DND-41 (cell line): ENCODE data around the gene AKIRIN2.

ENCODE experiments used
- ATAC-seq: fragments of 200-7000 bp; cut with Tn5 transposase; 3 replicates; pipeline ENCODE4 v1.9.1; 2021; ENCODE audit warnings: low read depth; ENCODE audit not compliant: insufficient read depth
- DNase-seq: peaks from one replicate; pipeline ENCODE4 v3.0.0-alpha.2; 2020
- H2AFZ ChIP-seq: 2 replicates; pipeline ENCODE4 v1.6.0; 2012; ENCODE audit warnings: low read depth, low read length
- H3K27ac ChIP-seq: 2 replicates; pipeline ENCODE4 v1.5.1; 2012; ENCODE audit warnings: low read length, inconsistent platforms
- H3K27me3 ChIP-seq: fragments of 200-600 bp; sonication (generic); 2 replicates; pipeline ENCODE4 v1.6.0; 2012; ENCODE audit warnings: low read length, mild to moderate bottlenecking, inconsistent platforms; ENCODE audit not compliant: insufficient read depth, poor library complexity
- H3K36me3 ChIP-seq: 2 replicates; pipeline ENCODE4 v1.5.1; 2012; ENCODE audit warnings: low read length, inconsistent platforms; ENCODE audit not compliant: insufficient read depth
- H3K4me1 ChIP-seq: 2 replicates; pipeline ENCODE4 v1.5.1; 2012; ENCODE audit warnings: mild to moderate bottlenecking, low read length; ENCODE audit not compliant: insufficient read depth
- H3K4me2 ChIP-seq: 2 replicates; pipeline ENCODE4 v1.6.0; 2012; ENCODE audit warnings: mild to moderate bottlenecking, moderate library complexity, low read length, inconsistent platforms; ENCODE audit not compliant: insufficient read depth
- H3K4me3 ChIP-seq, 2 experiments: fragments of 200-600 bp in 1 of 2; shearing (Covaris generic) in 1 of 2; 2 replicates each; pipeline ENCODE4 v1.5.1; 2012 to 2016; ENCODE audit warnings: inconsistent platforms in 2 of 2, low read length in 2 of 2, mild to moderate bottlenecking in 2 of 2, low read depth in 1 of 2, moderate library complexity in 1 of 2
- H3K79me2 ChIP-seq: 2 replicates; pipeline ENCODE4 v1.6.0; 2012; ENCODE audit warnings: low read length, inconsistent platforms; ENCODE audit not compliant: insufficient read depth
- H3K9ac ChIP-seq: 2 replicates; pipeline ENCODE4 v1.6.0; 2012; ENCODE audit warnings: low read depth, mild to moderate bottlenecking, inconsistent platforms, low read length, moderate library complexity
- H3K9me3 ChIP-seq: 2 replicates; pipeline ENCODE4 v1.5.1; 2012; ENCODE audit warnings: low read length, moderate library complexity, mild to moderate bottlenecking, inconsistent platforms; ENCODE audit not compliant: insufficient read depth, severe bottlenecking
- H4K20me1 ChIP-seq: 2 replicates; pipeline ENCODE4 v1.6.0; 2012; ENCODE audit warnings: low read length; ENCODE audit not compliant: insufficient read depth
- EZH2 ChIP-seq: IDR thresholded peaks from 3 replicates; pipeline ENCODE4 v1.6.1; 2012; ENCODE audit warnings: borderline replicate concordance, low read depth, mild to moderate bottlenecking, moderate library complexity, low read length, inconsistent platforms; ENCODE audit not compliant: severe bottlenecking
- TF ChIP-seq, protein P1 (sequence below): IDR thresholded peaks from 2 replicates; pipeline ENCODE4 v1.5.1; 2012; ENCODE audit warnings: borderline replicate concordance, low read length, moderate library complexity, mild to moderate bottlenecking; ENCODE audit not compliant: poor library complexity, severe bottlenecking; ENCODE audit errors: extremely low read depth

Gene AKIRIN2

DNA sequence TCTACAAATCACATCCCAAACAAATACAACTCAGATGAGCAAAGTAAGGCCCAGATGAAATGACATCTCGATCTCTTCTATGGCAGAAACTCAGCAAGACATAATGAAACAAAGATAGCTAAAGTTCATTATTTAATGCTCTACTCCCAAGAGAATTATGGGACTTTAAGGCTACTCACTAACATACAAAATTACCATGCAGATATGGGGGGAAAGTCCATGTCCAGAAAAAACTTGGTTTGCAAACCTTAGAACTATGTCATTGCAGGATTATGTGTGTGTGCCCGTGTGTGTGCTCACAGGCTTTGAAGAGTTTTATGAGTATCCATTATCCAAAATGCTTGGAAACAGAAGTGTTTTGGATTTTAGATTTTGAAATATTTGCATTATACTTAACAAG lies 34.0 kb downstream of the AKIRIN2 start:
- ATAC-seq (no peak), DNase-seq (no peak)
- H3K4me2 ChIP-seq = no peak overlapping the region
- TF ChIP-seq EZH2 = no peak
- peaks cover 50% of the 10 kb centered on the region; the same call in 1 of the 2 replicates for H3K36me3 ChIP-seq
- H3K9me3 ChIP-seq = no peaks in the 10 kb centered on the region
- H3K27me3 ChIP-seq = no peaks in the 10 kb centered on the region
- H4K20me1 ChIP-seq = no peaks in the 10 kb centered on the region
- H3K9ac ChIP-seq = no peak overlapping the region
- no peak overlapping the region for H2AFZ ChIP-seq
- H3K4me1 ChIP-seq = no peaks in the 10 kb centered on the region
- H3K4me3 ChIP-seq = no peak overlapping the region
- H3K27ac ChIP-seq = no peak overlapping the region
- no peaks in the 10 kb centered on the region for H3K79me2 ChIP-seq

DNA sequence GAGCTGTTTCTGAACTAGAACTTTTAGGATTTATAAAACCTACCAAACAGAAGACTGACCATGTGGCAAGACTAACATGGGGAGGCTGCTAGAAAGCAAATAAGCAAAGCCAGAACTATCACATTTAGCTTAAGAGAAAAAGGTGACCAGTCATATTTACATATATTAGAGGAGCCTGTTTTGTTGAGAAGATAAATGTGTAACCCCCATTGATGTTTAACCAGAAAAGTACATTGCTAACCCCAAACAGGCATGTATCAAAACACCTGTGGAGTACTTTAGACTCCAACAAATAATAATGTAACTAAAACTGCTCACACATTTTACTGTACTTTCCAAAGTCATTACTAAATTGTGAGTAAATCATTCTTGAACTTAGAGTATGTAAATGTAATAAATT lies 35.0 kb downstream of the AKIRIN2 start:
- no peaks in the 10 kb centered on the region for H3K4me1 ChIP-seq
- ATAC-seq = no peak
- TF ChIP-seq, protein P1, sequence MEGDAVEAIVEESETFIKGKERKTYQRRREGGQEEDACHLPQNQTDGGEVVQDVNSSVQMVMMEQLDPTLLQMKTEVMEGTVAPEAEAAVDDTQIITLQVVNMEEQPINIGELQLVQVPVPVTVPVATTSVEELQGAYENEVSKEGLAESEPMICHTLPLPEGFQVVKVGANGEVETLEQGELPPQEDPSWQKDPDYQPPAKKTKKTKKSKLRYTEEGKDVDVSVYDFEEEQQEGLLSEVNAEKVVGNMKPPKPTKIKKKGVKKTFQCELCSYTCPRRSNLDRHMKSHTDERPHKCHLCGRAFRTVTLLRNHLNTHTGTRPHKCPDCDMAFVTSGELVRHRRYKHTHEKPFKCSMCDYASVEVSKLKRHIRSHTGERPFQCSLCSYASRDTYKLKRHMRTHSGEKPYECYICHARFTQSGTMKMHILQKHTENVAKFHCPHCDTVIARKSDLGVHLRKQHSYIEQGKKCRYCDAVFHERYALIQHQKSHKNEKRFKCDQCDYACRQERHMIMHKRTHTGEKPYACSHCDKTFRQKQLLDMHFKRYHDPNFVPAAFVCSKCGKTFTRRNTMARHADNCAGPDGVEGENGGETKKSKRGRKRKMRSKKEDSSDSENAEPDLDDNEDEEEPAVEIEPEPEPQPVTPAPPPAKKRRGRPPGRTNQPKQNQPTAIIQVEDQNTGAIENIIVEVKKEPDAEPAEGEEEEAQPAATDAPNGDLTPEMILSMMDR = no peak
- TF ChIP-seq EZH2 = no peak
- peaks cover 52% of the 10 kb centered on the region; the same call in 1 of the 2 replicates for H3K36me3 ChIP-seq
- H3K9me3 ChIP-seq = no peaks in the 10 kb centered on the region
- no peak overlapping the region for H2AFZ ChIP-seq
- H3K27me3 ChIP-seq = no peaks in the 10 kb centered on the region
- no peak for DNase-seq
- H3K79me2 ChIP-seq = no peaks in the 10 kb centered on the region
- no peak overlapping the region for H3K27ac ChIP-seq
- no peaks in the 10 kb centered on the region for H4K20me1 ChIP-seq
- H3K4me2 ChIP-seq = no peak overlapping the region
- no peak overlapping the region for H3K9ac ChIP-seq
- no peak overlapping the region for H3K4me3 ChIP-seq

DNA sequence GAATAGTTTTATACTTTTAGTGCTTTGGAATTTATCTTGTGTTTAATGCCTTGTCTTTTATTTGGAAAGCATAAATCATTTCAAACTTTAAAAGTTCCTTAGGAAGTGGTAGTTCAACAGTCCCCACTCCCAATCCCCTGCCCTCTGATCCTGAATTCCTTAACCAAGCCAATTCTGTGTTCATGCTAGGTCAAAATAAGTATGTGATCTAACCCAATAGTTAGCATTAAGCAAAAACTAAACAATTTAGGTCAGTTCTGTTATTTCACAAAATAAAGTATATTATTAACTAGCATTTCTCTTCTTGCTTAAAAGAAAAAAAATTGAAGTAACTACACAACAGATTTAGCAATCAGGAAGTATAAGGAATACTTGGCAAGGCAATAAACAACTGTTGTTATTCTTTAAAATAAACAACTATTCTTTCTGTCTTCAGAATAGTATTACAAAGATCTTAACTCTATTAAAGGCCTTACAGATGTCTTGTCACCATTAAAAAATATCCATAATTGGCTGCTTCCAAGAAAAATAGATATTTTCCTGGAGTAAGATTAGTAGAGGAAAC lies 37.0 kb downstream of the AKIRIN2 start:
- no peaks in the 10 kb centered on the region for H3K27me3 ChIP-seq
- no peak for ATAC-seq
- no peaks in the 10 kb centered on the region for H3K4me1 ChIP-seq
- peaks cover 41% of the 10 kb centered on the region; the same call in 1 of the 2 replicates for H3K36me3 ChIP-seq
- no peak overlapping the region for H3K9ac ChIP-seq
- H3K4me2 ChIP-seq = no peak overlapping the region
- no peaks in the 10 kb centered on the region for H3K79me2 ChIP-seq
- TF ChIP-seq, protein P1 = no peak
- no peak for TF ChIP-seq EZH2
- no peak overlapping the region for H3K4me3 ChIP-seq
- no peaks in the 10 kb centered on the region for H4K20me1 ChIP-seq
- no peak for DNase-seq
- H3K27ac ChIP-seq = no peak overlapping the region
- H3K9me3 ChIP-seq = no peaks in the 10 kb centered on the region
- H2AFZ ChIP-seq = no peak overlapping the region

DNA sequence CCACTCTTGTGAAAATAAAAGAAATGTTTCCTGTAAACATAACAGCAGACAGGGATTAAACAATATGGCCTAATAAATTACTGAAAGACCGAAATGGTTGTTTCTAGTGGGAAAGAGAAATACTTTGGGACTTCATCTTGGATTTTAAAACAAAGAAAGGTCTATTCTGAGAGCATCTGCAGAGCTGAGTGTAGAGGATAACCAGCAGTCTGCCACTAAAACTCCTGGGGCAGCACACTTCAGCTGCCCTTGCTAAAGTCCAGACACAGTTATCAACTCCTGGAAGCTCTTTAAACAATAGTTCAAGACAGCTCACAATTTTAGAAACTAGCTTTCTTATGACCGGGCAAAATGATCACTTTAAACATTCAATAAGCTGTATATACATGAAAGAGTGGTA lies 38.6 kb downstream of the AKIRIN2 start:
- no peak for DNase-seq
- no peak overlapping the region for H3K9ac ChIP-seq
- no peak overlapping the region for H3K4me2 ChIP-seq
- H4K20me1 ChIP-seq = no peaks in the 10 kb centered on the region
- no peak overlapping the region for H3K4me3 ChIP-seq
- peaks cover 43% of the 10 kb centered on the region for H3K36me3 ChIP-seq
- H2AFZ ChIP-seq = no peak overlapping the region
- no peak for ATAC-seq
- no peak overlapping the region for H3K27ac ChIP-seq
- H3K4me1 ChIP-seq = no peaks in the 10 kb centered on the region
- H3K9me3 ChIP-seq = no peaks in the 10 kb centered on the region
- TF ChIP-seq, protein P1 = no peak
- no peak for TF ChIP-seq EZH2
- no peaks in the 10 kb centered on the region for H3K27me3 ChIP-seq
- no peaks in the 10 kb centered on the region for H3K79me2 ChIP-seq
